ENCODE data around the gene ATP8A2.

DNA sequence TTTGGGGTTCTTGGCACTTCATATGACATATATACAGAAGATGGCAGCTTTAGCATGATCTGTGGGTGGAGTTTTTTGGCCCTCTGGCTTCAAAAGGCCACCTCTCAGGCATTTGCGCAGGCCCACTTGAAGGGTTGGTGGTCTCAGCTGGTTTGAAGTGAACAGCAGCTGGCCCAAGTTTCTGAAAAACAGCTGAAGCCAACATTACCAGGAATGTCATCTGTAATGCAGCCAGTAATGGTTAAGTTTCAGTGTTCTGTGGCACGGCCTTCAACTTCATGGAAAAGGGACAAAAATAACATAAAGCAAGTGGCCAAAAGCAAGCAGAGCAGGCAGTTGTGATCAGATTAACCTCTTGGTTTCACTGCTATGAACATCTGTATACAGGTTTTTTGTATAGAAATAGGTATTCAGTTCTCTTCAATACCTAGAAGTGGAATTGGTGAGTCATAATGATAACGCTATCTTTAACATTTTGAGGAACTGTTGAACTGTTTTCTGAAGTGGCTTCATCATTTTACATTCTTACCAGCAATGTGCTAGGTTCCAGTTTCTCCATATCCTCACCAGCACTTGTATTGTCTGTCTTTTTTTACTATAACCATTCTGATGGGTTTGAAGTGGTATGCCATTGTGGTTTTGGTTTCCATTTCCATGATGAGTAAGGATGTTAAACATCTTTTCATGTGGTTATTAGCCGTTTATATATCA lies 434.6 kb downstream of the ATP8A2 start:
- no peak for TF ChIP-seq CTCF (IDR thresholded peaks at IDR 0.05)
- TF ChIP-seq ZNF232 (CRISPR knock-in tag; IDR thresholded peaks at IDR 0.05) = no peak
- no peak for TF ChIP-seq NFE2L1 (CRISPR knock-in tag; IDR thresholded peaks at IDR 0.05)
- no peak for TF ChIP-seq PRDM15 (CRISPR knock-in tag; IDR thresholded peaks at IDR 0.05)
- TF ChIP-seq, protein P1, sequence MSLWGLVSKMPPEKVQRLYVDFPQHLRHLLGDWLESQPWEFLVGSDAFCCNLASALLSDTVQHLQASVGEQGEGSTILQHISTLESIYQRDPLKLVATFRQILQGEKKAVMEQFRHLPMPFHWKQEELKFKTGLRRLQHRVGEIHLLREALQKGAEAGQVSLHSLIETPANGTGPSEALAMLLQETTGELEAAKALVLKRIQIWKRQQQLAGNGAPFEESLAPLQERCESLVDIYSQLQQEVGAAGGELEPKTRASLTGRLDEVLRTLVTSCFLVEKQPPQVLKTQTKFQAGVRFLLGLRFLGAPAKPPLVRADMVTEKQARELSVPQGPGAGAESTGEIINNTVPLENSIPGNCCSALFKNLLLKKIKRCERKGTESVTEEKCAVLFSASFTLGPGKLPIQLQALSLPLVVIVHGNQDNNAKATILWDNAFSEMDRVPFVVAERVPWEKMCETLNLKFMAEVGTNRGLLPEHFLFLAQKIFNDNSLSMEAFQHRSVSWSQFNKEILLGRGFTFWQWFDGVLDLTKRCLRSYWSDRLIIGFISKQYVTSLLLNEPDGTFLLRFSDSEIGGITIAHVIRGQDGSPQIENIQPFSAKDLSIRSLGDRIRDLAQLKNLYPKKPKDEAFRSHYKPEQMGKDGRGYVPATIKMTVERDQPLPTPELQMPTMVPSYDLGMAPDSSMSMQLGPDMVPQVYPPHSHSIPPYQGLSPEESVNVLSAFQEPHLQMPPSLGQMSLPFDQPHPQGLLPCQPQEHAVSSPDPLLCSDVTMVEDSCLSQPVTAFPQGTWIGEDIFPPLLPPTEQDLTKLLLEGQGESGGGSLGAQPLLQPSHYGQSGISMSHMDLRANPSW (CRISPR knock-in tag; conservative IDR thresholded peaks at IDR 0.05; ENCODE audit: low read depth) = no peak
- TF ChIP-seq, protein P2, sequence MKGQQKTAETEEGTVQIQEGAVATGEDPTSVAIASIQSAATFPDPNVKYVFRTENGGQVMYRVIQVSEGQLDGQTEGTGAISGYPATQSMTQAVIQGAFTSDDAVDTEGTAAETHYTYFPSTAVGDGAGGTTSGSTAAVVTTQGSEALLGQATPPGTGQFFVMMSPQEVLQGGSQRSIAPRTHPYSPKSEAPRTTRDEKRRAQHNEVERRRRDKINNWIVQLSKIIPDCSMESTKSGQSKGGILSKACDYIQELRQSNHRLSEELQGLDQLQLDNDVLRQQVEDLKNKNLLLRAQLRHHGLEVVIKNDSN (CRISPR knock-in tag; IDR thresholded peaks at IDR 0.05) = no peak
- TF ChIP-seq CREM (CRISPR knock-in tag; IDR thresholded peaks at IDR 0.05) = no peak
- TF ChIP-seq ATF6 (CRISPR knock-in tag; IDR thresholded peaks at IDR 0.05) = no peak

Measured in WTC11 (cell line).